NCI-H774 (cell line): ENCODE results near the gene MCF2L.

Experiments
- DNase-seq: peaks from one replicate; lab custom pipeline; 2025; lab: John Stamatoyannopoulos, UW

The MCF2L gene

DNA sequence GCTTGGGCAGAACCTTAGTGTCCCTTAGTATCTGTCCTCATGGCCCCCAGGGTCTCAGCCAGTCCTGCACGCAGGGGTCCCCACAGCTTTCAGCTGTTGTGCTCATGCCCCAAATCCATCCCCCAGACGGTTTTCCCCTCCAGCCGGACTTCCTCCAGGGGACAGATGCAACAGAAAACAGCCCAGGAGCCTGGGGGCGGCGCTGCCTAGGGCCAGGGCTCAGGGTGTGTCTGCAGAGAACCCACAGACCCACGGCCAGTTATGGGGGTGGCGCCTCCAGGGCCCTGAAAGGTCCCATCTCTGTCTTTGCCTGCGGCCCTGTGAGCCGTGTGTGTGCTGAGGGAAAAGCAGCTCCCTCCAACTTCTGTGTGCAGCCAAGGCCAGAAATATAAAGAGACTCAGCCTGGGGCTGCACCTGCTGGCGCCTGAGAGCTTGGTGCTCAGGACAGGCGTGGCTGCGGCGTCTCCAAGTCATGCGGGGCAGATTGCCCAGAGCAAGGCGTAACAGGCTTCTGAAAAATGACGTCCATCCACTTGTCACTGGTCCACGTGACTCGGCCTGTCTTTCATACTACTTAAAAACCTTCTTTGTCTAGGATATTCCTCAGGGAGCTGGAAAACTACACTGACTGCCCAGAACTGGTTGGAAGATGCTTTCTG lies 114.5 kb downstream of the MCF2L start:
- DNase-seq, result peak; percentile 51

DNA sequence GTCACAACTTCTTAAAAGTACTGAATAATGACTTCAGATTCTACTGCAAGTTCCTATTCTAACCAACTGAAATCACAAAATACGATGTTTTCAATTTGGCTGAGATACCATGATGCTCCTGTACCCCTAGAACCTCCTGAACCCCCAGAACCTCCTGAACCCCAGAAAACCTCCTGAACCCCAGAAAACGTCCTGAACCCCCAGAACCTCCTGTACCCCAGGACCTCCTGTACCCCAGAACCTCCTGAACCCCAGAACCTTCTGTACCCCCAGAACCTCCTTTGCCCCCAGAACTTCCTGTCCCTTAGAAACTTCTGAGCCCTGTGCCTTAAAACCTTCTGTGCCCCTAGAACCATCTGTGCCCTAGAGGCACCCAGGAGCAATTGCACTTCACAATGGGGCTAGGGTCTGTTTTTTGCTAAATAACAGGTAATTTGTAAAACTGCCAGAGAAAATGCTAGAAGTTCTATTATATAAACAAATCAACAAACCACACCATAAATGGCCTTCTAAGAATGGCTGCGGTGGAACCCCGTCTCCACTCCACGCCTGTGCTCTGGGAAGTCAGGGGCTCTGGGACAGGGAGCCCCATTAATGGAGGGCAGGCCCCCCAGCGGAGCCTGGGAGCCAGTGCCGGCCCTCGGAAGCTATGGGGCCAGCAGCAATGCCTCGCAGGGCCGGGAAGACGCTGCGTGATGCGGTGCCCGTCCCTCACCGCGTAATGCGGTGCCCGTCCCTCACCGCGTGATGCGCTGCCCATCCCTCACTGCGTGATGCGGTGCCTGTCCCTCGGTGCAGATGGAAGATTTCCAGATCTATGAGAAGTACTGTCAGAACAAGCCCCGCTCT lies 115.3 kb downstream of the MCF2L start:
- DNase-seq, result no peak

DNA sequence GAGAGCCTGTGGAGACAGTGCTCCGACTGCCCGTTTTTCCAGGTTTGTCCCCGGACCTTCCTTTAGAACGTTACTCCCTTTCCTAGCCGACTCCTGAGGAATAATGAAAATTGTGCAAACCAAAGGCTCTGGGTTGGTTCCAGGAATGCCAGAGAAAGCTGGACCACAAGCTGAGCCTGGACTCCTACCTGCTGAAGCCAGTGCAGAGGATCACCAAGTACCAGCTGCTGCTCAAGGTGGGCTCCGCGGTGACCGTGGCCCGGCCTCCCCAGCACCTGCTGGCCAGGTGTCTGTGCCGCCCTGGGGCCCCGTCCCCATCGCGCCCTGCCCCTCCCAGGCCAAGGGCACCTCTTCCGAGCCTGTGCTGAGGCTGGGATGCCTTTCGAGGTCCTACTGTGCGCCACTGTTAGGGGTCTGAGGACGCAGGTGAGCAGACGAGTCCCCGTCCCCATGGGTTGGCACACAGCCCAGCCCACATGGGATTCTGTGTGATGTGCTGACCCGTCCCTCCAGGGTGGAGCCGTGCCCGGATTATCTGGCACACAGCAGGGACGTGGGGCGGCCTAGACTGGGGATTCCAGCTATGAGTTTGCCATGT lies 116.0 kb downstream of the MCF2L start:
- no peak for DNase-seq

GRCh38 chr13:113086031-113086750 lies 117.2 kb downstream of the MCF2L start:
- DNase-seq, result no peak

GRCh38 chr13:113086991-113087922 lies 118.2 kb downstream of the MCF2L start:
- DNase-seq, result no peak

- DNase-seq, result no peak
Measured at GRCh38 chr13:113087923-113088690, 119.1 kb downstream of the MCF2L start.

DNA sequence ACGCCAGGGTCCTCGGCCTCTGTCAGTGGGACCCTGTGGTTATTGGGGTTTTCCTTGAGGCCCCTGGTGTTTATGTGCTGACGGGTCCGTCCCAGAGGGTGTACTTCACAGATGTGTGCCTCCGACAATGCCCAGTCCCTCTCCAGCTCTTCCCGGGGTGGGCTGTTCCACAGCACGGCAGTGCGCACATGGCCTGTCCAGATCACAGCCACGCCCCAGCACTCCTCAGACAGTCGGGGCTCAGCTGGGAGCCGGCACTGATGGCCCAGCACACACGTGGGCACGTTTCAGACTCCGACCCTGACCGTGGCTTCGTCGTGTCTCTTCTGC lies 119.6 kb downstream of the MCF2L start:
- no peak for DNase-seq

GRCh38 chr13:113089693-113090414 lies 120.8 kb downstream of the MCF2L start:
- DNase-seq, result no peak

- DNase-seq, result no peak
Measured at GRCh38 chr13:113090415-113090770, 121.4 kb downstream of the MCF2L start.

- DNase-seq, result no peak
Measured at GRCh38 chr13:113090806-113091205, 121.8 kb downstream of the MCF2L start.

DNA sequence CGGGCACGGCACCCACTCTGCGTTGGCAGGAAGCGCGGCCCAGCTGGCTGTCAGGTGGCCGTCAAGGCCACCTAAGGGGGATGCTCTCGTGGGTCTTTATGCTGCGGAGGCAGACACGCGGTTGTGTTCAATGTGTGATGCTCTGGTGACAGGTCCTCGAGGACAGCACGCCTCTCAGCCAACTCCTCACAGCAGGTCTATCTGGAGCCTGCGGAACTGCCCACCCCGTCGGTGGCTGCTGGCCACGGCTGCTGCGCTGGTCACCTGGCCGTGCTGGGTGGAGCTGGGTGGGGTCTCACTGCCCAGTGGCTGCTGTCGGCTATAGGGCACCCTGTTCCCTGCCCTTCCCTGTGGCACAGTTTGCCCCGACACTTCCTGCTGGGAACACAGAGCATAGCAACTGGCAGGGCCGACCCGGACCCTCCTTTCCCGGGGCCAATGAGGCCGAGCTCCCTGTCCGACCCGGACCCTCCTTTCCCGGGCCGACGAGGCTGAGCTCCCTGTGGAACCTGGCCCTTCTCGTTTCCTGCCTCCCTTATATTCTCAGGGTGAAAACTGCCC lies 122.3 kb downstream of the MCF2L start:
- DNase-seq, result no peak

GRCh38 chr13:113091891-113092775 lies 123.1 kb downstream of the MCF2L start:
- DNase-seq, result no peak

DNA sequence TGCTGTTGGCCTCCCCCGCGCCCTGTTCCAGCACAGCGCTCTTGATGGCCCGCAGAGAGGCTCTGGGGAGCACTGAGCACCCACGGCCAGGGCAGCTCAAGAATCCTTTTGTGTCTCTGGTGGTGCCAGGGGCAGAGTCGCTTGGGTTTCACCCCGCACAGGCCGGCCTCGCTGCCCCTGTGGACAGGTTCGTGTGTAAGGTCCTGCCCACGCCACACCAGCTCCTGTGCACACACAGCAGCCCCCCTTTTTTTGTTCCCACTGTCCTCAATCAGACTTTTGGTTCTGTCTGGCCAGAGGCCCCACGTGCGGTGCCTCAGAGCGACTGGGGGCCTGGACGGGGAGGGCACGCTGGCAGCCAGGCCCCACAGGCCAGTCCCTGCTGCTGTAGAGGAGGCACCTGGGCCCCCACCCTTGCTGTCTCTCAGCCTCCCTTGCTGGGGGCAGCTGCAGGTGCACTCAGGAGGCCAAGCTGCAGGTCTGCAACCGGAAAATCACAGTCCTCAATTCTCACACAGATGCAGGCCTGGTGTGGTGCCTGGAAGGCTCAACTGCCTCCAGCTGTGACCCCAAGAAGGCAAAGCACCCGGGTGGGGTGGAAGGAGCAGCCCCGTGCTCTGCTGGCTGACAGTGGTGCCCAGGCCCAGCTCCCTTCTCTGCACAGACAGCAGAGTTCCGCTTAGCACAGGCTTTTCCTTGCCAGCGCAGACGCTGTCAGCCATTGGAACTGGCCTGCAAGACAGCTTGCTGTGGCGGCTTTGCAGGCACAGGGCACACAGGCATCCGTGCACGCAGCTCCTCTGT lies 124.0 kb downstream of the MCF2L start:
- DNase-seq, result no peak

DNA sequence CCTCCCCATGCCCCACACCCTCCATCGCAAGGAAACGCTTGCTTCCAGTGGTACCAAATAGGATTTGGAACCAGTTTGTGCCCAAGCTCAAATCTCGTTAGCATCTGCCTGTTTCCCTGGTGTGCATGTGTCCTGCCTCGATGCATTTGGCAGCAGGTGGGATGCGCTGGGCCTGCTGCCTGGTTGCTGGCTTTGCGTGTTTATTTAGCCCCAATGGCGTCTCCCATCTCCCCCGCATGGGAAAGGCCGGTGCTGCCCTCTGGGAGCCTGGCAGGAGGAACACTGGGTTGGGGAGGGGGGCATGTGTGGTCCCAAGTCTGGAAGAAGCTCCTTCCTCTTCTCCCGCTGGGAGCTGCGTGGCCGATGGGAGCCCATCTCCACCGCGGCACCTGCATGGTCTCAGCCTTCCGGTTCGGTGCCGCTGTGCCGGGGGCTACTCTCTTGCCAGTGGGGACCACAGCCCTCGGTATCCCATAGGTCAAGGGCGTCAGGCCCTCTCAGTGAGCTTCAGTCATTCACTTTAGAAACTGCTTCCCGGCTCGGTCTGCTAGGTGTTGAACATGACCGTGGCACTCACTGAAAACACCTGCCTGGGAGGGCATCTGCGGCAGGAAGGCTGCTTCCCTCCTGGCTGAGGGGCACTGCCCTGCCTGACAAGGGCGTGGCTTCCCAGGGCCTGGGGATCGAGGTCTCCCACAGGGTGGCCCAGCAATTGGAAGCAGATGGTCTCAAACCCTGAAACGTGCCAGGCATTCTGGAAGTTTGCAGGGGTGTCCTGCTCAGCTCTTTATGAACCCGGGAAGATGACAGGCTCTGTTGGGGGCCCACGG lies 124.8 kb downstream of the MCF2L start:
- DNase-seq, result no peak

GRCh38 chr13:113094410-113094800 lies 125.4 kb downstream of the MCF2L start:
- DNase-seq, result no peak

DNA sequence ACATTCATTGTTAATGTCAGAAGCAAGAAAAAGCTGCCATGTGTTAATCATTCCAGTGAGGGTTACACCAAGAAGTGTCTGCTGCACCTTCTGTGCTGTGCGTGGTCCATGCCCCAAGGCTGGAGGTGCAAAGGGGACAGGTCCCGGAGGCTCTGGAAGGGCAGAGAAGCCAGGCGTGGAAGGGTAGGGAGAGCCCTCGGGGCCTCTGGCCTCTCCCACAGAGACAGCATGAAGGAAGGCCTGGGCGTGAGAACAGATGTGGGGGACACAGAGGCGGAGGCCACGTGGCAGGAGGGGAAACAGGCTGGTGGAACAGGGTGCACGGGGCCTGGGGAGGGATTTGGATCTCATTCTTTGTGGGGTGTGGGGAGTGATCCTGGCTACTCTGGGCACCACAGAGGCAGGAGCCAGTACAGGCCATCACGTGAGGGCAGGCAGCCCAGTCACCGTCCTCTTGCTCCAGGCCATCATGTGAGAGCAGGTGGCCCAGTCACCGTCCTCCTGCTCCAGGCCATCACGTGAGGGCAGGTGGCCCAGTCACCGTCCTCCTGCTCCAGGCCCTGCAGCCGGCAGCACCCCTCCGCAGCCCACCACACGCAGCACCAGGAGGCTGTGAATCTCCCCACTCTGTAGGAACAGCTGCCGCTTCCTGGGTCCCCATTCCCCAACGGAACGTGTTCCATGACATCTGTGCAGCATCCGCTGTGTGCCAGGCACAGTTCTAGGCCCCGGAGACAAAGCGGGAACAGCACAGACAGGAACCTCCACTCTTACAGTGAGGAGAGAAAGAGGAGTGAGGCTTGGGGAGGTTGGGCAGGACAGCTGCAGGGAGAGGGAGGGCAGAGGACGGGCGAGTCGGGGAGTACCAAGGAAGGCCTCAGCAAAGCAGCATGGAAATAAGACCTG lies 126.4 kb downstream of the MCF2L start:
- no peak for DNase-seq
